Stimulated activated CD4-positive, alpha-beta T cell treated with anti-CD3 and anti-CD28 coated beads, Interleukin-4, amount 100 ng/mL, for 48 hours (primary cell): ENCODE measurements around the gene RAD54L.
"Not testable (repeated sequence)": the region's sequence is repeated elsewhere in the genome, so short reads cannot be mapped to it uniquely, and the experiment has no call there.

ENCODE experiments used
- DNase-seq, 2 donors: peaks; one replicate each; pipeline ENCODE4 v3.0.0-alpha.2; 2020; ENCODE audit warnings: low read depth in 2 of 2

The RAD54L gene

GRCh38 chr1:46241733-46242132 lies 5.8 kb upstream of the RAD54L start:
- not testable (repeated sequence) for DNase-seq

- no peak for DNase-seq
Observed at GRCh38 chr1:46242918-46243317, 4.6 kb upstream of the RAD54L start.

DNA sequence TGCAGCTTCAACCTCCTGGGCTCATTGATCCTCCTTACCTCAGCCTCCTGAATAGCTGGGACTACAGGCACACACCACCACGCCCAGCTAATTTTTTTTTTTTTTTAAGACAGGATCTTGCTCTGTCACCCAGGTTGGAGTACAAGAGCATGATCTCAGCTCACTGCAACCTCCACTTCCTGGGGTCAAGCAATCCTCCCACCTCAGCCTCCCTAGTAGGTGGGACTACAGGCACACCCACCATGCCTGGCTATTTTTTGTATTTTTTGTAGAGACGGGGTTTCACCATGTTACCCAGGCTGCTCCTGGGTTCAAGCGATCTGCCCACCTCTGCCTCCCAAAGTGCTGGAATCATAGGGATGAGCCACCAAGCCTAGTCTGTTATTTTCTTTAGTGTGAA lies 3.7 kb upstream of the RAD54L start:
- not testable (repeated sequence) for DNase-seq

GRCh38 chr1:46244656-46245371 lies 2.7 kb upstream of the RAD54L start:
- no peak for DNase-seq

DNA sequence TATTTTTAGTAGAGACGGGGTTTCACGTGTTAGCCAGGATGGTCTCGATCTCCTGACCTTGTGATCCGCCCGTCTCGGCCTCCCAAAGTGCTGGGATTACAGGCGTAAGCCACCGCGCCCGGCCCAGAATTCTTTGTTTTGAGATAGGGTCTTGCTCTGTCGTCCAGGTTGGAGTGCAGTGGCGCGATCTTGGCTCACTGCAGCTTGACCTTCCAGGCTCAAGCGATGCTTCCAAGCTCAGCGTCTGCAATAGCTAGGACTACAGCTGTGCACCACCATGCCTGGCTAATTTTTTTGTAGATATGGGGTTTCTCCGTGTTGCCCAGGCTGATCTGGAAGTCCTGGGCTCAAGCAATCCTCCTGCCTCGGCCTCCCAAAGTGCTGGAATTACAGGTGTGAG lies 1.4 kb upstream of the RAD54L start:
- DNase-seq = not testable (repeated sequence)

GRCh38 chr1:46246548-46247435 lies 771 bp upstream of the RAD54L start:
- peak; percentile 35 to 55 for DNase-seq

DNA sequence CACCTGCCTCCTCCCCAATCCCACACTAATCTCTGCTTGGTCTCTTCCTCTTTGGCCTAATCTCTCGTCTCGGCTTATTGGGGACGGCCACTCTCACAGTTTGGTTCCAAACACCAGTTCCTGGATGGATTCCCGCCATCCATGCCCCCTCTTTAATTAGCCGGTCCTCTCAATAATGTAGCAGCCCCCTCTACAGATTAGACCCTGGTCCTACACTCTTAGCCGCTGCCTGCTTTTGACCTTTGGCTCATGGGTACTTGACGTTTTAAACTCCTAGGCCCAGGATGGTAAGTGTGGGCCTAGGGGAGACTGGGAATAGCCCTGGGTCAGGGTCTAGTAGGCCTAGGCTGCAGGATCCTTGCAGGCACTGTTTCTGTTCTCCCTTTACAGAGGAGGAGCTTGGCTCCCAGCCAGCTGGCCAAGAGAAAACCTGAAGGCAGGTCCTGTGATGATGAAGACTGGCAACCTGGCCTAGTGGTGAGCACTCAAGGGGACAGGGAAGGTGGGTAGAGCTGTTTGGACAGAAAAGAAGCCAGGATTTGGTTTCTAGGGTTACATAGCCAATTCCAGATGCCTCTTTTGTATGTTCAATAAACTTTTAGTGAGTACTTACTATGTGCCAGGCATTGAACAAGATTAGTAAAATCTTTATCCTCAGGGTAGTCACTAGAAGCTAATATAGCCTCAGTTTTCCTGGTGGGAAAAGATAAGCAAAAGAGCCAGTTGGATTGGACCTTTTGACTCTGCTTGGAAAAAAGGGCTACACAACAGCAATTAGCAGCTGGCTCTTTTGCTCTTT lies 758 bp downstream of the RAD54L start:
- DNase-seq = peak; percentile 35 to 44

GRCh38 chr1:46254668-46255067 lies 7.1 kb downstream of the RAD54L start:
- no peak for DNase-seq

DNA sequence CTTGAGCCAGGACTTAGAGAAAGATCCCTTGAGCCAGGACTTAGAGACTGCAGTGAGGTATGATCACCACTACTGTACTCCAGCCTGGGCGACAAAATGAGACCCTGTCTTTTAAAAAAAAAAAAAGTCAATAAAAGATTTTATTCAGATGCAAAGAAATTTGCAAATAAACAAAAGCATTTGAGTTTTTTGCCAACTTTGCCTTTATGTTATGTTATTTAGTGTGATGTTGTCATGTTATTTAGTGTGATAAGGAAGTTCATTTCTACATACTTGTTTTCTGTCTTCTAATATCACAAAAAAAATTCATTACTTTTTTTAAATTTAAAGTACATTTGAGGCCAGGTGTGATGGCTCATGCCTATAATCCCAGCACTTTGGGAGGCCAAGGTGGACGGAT lies 9.0 kb downstream of the RAD54L start:
- DNase-seq = no peak

DNA sequence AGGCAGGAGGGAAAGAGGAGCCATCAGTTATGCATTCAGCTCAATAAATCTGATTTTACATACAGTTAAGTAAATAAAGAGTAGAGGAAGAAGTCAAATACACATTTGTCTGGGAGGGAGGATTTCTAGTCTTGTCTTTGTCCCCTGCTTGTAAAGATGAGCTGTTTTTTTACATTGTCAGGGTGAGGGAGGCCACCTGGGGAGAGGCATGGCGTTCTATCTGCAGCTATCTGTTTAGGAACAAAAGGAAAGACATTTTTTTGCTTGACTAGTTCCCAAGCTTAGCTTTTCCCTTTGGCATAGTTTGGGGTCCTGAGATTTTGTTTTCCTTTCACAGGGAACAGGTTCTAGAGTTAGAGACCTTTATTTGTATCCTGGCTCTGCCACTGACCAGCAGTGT lies 14.9 kb downstream of the RAD54L start:
- DNase-seq = no peak

DNA sequence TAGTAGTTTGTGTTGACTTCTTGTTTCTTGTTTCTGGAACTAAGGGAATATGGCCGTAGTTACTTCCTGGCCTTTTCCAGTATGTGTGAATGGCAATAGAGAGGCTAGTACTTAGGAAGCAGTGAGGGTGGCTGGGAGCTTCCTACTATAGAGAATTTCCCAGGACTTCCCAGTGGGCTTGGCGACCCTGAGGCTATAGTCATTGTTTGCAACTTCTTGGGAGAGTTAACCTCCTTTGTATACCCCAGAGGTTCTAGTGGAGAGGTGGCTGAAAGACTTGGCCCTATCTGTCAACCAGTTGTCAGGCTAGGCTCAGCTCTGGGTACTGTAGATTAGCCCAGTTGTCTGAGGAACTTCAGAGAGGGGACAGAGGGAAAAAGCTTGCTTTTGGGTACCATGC lies 15.6 kb downstream of the RAD54L start:
- no peak for DNase-seq

- DNase-seq = no peak
Observed at GRCh38 chr1:46268578-46268977, 21.0 kb downstream of the RAD54L start.

DNA sequence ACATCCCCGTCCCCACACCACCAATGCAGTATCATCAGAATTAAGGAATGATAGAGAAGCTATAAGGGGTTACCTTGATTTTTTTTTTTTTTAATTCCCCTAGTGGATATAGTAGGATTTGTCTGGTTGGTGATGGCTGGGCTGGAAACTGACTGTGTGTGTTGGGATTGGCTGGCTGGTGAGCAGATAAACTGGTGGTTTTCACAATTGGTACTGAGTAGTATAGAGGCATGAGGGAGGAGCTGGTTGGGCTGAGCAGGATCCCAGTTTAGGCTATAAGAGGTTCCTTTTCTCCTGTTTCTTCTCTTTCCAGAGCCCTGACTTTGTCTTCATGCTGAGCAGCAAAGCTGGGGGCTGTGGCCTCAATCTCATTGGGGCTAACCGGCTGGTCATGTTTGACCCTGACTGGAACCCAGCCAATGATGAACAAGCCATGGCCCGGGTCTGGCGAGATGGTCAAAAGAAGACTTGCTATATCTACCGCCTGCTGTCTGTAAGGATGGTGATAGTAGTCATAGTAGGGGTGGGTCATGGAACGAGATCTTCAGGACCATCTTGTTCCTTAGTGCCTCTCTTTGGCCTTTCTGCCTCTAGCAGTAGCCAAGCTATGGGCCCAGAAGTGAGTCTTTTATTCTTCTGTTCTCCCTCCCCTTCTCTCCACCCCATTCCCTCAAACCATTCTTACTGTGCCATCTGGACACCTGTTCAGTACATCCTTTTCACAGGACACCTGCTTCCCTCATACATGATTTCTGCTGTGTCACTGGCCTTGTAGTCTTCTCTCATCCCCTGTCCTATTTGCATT lies 26.9 kb downstream of the RAD54L start:
- DNase-seq = no peak

GRCh38 chr1:46275030-46275337 lies 27.4 kb downstream of the RAD54L start:
- no peak for DNase-seq

DNA sequence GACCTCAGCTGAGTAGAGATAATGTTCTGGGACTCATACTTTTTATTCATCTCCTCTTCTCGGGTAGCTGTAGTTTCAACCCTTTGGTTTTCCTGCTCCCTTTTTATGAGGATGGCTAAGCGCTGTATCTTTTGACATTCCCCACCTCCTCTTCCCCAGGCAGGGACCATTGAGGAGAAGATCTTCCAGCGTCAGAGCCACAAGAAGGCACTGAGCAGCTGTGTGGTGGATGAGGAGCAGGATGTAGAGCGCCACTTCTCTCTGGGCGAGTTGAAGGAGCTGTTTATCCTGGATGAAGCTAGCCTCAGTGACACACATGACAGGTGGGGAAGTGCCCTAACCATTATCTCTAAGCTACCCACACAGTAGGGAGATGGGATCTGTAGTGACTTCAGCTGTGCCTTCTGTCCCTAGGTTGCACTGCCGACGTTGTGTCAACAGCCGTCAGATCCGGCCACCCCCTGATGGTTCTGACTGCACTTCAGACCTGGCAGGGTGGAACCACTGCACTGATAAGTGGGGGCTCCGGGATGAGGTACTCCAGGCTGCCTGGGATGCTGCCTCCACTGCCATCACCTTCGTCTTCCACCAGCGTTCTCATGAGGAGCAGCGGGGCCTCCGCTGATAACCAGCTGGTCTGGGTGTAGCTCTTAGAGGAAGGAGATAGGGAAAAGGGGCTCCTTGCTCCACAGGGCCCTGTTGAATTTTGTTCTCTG lies 30.3 kb downstream of the RAD54L start:
- DNase-seq = no peak

DNA sequence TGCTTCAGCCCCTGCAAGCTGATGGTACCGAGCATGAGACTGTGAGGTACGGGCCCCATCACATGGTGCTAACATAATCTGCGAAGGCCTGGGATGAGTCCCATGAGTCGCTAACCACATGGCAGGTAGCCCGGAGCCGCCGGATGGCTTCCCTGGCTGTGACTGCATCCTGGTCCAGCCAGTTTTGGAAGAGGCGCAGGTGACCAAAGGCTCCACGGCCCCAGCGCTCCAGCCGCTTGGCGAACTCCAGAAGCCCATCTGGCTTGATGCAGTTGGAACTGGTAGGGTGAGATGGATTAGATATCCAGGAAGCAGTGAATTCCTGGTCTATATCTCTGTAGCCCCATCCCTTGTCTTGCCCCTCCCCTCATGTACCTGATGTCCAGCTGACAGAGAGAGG lies 31.2 kb downstream of the RAD54L start:
- DNase-seq = no peak

DNA sequence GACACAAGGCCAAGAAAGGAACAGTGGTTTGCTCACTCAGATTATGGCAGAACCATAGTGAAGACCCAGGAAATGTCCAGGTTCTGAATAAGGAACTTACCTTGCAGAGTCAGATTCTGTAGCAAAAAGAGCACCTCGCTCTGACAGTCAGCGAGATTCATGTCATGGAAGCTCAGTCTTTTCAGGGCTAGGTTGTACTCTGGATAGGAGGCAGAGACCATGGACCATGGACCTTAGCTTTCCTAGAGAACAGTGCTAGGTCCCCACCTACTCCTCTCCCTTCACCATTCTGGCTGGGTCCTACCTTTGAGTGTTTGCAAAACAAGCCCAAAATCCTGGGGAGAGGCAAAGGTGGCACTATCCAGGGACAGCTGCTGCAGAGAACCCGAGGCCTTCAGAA lies 32.5 kb downstream of the RAD54L start:
- no peak for DNase-seq

DNA sequence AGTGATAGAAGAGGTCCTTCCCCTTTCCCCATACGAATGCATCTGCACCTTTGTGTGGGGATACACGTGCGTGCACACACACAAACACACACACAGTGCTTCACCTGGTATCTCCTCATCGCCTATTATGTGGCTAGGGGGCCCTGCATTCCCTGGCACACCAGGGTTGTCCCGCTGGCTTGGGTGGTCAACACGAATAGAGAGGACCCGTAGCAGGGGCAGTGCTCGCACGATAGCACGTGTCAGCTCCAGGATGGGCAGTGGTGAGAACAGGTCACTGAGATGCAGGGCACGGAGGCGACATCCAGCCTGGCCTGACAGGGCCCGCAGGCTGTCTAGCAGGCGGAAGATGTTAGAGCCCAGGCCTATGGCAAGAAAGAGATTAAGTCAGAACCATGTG lies 33.5 kb downstream of the RAD54L start:
- DNase-seq = no peak

DNA sequence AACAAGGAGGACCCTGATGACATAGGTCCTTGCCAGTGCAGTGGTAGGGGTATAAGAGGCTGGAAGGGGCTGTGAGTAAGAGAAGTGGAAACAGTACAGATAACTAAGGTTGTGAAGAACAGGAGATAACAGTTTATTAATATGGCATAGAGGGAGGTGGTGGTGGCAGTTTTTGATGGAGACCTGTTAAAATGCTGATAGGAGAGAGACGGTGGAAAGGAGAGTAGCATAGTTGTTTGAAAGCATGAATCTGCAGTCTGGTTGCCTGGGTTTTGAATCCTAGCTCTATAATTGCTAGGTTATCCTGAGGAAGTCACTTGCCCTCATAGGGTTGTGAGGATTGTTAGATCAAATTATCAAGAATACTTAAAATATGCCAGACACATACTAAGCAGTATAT lies 36.5 kb downstream of the RAD54L start:
- no peak for DNase-seq

- no peak for DNase-seq
Observed at GRCh38 chr1:46284597-46285564, 37.3 kb downstream of the RAD54L start.
